K562 (cell line): Measurements from ENCODE around the gene FMNL3. TPM values are rescaled to one million over a fixed set of nuclear protein-coding genes. Genes with fewer than 3 reads are reported as not detected.

Experiments used
- MLLT1 ChIP-seq, 2 experiments: fragments of 450-650 bp; IDR thresholded peaks; 2 replicates each; pipeline ENCODE4 v1.6.1; 2016
- ZNF589 ChIP-seq: fragments of 200-800 bp; sonication (Bioruptor generic); IDR thresholded peaks from 2 replicates; pipeline ENCODE4 v1.6.1; 2016; ENCODE audit warnings: low read depth, missing genetic modification characterization, missing compliant biosample characterization
- polyA plus RNA-seq, 8 experiments: library from polyadenylated mRNA; depleted of rRNA in 4 of 8; stranded (reverse) in 5 of 8; unstranded in 3 of 8; fragments of >200 nt; fragmentation: Nextera tagmentation in 2 of 8; fragmentation: Illumina TruSeq in 1 of 8; extraction: Ambion mirVana in 2 of 8; extraction: Trizol in 1 of 8; gene quantifications; 2 replicates each; pipeline versions ENCODE4 v1.2.1 to v1.2.3, GENCODE V29; 2011 to 2014; ENCODE audit warnings: inconsistent platforms in 1 of 8, missing spikeins in 1 of 8
- total RNA-seq, 7 experiments: library from RNA; depleted of rRNA in 6 of 7; stranded (reverse); fragments of >200 nt in 6 of 7; fragmentation: Illumina TruSeq in 2 of 7; extraction: Trizol in 2 of 7; gene quantifications; 2 replicates each; pipeline versions ENCODE4 v1.2.1 to v1.2.3, GENCODE V29; 2011 to 2021; ENCODE audit warnings: low replicate concordance in 1 of 7
- TF ChIP-seq, protein P1 (sequence below): sonication (generic); formaldehyde crosslinking; IDR thresholded peaks from 2 replicates; pipeline ENCODE4 v1.8.1; 2023; ENCODE audit warnings: missing genetic modification reagents, mild to moderate bottlenecking, borderline replicate concordance

FMNL3 gene
- total and polyA plus RNA-seq, 9 of the 15 experiments (the other 6 are each of a cell fraction or from before 2014, with no cell fraction given), result 0.49 to 14.4 (median 6.8) TPM

- TF ChIP-seq, protein P1, sequence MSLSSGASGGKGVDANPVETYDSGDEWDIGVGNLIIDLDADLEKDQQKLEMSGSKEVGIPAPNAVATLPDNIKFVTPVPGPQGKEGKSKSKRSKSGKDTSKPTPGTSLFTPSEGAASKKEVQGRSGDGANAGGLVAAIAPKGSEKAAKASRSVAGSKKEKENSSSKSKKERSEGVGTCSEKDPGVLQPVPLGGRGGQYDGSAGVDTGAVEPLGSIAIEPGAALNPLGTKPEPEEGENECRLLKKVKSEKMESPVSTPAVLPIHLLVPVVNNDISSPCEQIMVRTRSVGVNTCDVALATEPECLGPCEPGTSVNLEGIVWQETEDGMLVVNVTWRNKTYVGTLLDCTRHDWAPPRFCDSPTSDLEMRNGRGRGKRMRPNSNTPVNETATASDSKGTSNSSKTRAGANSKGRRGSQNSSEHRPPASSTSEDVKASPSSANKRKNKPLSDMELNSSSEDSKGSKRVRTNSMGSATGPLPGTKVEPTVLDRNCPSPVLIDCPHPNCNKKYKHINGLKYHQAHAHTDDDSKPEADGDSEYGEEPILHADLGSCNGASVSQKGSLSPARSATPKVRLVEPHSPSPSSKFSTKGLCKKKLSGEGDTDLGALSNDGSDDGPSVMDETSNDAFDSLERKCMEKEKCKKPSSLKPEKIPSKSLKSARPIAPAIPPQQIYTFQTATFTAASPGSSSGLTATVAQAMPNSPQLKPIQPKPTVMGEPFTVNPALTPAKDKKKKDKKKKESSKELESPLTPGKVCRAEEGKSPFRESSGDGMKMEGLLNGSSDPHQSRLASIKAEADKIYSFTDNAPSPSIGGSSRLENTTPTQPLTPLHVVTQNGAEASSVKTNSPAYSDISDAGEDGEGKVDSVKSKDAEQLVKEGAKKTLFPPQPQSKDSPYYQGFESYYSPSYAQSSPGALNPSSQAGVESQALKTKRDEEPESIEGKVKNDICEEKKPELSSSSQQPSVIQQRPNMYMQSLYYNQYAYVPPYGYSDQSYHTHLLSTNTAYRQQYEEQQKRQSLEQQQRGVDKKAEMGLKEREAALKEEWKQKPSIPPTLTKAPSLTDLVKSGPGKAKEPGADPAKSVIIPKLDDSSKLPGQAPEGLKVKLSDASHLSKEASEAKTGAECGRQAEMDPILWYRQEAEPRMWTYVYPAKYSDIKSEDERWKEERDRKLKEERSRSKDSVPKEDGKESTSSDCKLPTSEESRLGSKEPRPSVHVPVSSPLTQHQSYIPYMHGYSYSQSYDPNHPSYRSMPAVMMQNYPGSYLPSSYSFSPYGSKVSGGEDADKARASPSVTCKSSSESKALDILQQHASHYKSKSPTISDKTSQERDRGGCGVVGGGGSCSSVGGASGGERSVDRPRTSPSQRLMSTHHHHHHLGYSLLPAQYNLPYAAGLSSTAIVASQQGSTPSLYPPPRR (CRISPR knock-in tag), result 0 out of 2 replicates have a peak, but pooled peaks have one; percentile 2
- TF ChIP-seq ZNF589 (CRISPR knock-in tag) (0 out of 2 replicates have a peak, but pooled peaks have one; percentile 1), MLLT1 (IDR thresholded peaks at IDR 0.05) (0 out of 4 replicates have a peak, but pooled peaks of 1 of the 2 experiments have one; percentile 61)
These were observed 575 bp upstream of the FMNL3 start (continued) for GRCh38 chr12:49707812-49708147.
